ENCODE results near the gene KREMEN2.

KREMEN2 gene

DNA sequence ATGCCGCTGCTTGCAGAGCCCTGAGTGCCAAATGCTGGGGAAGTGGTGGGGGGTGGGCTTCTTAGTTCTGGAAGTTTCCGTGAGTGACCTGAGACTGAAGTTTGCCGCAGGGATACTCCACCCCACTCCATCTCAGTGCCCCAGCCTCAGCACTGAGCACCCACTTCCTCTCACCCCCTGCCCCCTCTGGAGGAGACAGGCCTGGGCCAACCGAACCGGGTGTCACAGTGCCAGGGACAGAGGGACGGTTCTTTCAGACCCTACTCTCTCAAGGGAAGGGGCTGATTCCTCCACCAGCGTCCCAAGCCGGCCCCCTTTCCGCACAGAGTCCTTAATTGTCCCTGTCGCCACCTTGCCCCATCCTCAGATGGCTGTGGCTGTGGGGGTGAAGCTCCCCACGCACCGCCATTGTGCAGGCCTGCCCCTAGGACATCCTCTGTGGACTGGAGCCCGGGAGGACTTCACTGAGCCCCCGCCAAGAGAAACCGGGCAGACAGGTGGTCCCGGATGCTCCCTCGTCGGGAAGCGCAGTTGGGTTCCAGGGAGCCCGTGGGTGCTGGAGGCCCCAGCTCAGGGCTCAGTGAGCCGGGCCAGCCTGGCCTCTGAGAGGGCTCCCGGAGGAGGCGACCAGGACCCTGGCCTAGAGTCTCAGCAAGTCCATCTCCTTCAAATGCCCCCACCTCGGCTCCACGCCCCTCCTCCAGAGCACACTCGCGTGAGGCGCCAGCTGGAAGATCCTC, 1.6 kb upstream of the KREMEN2 start:
- Histone ChIP-seq H3K79me2 (ENCODE audit: insufficient read depth, low read depth) (no peaks in the 10 kb centered on the region), H2AFZ (ENCODE audit: low read depth) (no peak overlapping the region), H3K27ac (no peak overlapping the region), H3K4me3 (IDR thresholded peaks at IDR 0.05; ENCODE audit: insufficient read depth, low read depth, low read length) (no peak overlapping the region), H3K9ac (no peak overlapping the region), H3K4me1 (ENCODE audit: low read depth, poor library complexity, severe bottlenecking) (peaks cover 56% of the 10 kb centered on the region), H4K20me1 (ENCODE audit: insufficient read depth) (no peaks in the 10 kb centered on the region), H3K36me3 (ENCODE audit: insufficient read depth) (no peaks in the 10 kb centered on the region), H3K4me2 (peak overlapping the region; percentile 97), H3K27me3 (ENCODE audit: insufficient read depth, low read depth) (peaks cover 27% of the 10 kb centered on the region)
- TF ChIP-seq, protein P1, sequence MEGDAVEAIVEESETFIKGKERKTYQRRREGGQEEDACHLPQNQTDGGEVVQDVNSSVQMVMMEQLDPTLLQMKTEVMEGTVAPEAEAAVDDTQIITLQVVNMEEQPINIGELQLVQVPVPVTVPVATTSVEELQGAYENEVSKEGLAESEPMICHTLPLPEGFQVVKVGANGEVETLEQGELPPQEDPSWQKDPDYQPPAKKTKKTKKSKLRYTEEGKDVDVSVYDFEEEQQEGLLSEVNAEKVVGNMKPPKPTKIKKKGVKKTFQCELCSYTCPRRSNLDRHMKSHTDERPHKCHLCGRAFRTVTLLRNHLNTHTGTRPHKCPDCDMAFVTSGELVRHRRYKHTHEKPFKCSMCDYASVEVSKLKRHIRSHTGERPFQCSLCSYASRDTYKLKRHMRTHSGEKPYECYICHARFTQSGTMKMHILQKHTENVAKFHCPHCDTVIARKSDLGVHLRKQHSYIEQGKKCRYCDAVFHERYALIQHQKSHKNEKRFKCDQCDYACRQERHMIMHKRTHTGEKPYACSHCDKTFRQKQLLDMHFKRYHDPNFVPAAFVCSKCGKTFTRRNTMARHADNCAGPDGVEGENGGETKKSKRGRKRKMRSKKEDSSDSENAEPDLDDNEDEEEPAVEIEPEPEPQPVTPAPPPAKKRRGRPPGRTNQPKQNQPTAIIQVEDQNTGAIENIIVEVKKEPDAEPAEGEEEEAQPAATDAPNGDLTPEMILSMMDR (conservative IDR thresholded peaks at IDR 0.05; ENCODE audit: low read depth, low read length) = no peak

DNA sequence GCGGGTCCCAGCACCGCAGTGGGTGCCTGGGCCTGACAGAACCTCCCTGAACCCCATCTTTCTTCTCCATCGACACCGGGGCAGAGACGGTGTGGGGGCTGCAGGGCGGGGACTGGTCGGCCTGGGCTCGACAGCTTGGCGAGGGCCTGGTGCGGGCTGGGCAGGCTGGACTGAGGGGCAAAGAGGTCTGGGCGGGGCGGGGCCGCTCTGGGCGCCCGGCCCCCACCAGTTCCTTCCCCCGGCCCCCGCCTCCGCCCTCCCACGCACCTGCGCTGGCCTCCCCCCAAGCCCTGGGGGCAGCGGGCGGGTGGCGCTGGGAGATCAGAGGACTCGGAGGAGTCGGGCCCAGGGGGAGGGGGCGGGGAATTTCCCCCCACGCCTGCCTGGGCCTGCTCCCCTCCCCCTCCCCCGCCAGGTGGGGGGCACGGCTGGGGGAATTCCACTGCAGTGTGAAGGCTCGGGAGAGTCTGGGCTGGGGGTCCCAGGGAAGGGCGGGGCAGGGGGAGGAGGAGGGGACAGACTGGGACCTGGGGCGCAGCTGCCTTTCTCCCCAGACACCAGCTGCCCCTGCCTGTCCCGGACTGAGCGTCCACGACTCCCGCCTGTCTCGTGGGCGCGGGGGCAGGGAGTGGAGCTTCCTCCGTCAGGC, 877 bp upstream of the KREMEN2 start:
- H3K4me3 ChIP-seq (IDR thresholded peaks at IDR 0.05; ENCODE audit: insufficient read depth, low read depth, low read length) = no peak overlapping the region
- H3K27me3 ChIP-seq (ENCODE audit: insufficient read depth, low read depth) = peaks cover 27% of the 10 kb centered on the region
- peak overlapping the region; percentile 97 for H3K4me2 ChIP-seq
- no peaks in the 10 kb centered on the region for H3K36me3 ChIP-seq (ENCODE audit: insufficient read depth)
- H3K4me1 ChIP-seq (ENCODE audit: low read depth, poor library complexity, severe bottlenecking) = peaks cover 55% of the 10 kb centered on the region
- H3K9ac ChIP-seq = no peak overlapping the region
- H3K79me2 ChIP-seq (ENCODE audit: insufficient read depth, low read depth) = no peaks in the 10 kb centered on the region
- H3K27ac ChIP-seq = no peak overlapping the region
- TF ChIP-seq, protein P1 (conservative IDR thresholded peaks at IDR 0.05; ENCODE audit: low read depth, low read length) = no peak
- H4K20me1 ChIP-seq (ENCODE audit: insufficient read depth) = no peaks in the 10 kb centered on the region
- H2AFZ ChIP-seq (ENCODE audit: low read depth) = peak overlapping the region; percentile 76; the same call in 1 of the 2 replicates

DNA sequence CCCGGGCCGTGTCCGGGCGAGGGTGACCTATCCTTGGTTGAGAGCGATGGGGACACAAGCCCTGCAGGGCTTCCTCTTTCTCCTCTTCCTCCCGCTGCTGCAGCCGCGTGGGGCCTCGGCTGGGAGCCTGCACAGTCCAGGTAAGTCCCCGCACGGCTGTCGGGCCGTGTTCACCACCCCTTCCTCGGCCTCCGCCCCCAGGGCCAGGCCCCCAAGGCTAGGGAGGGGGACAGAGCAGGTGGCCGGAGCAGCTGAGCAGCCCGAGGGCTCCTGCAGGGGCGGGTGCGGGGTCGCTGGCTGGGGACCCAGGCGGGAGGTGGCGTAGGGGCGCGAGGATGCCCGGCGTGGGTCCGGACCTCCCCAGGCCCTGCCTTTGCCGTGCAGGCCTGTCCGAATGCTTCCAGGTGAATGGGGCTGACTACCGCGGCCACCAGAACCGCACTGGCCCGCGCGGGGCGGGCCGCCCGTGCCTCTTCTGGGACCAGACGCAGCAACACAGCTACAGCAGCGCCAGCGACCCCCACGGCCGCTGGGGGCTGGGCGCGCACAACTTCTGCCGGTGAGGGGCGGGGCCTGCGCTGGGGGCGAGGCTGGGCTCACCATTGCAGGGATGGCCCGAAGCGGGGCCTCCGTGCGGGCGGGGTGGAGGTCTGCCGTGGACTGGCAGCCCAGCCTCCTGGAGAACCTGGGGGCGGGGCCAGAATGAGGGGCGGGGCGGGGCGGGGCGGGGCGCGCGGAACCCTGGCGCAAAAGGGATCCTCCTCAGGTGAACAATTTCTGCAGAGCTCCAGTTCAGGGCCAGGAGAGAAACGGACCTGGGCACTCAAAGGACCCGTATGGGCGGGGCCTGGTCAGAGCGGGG, 631 bp downstream of the KREMEN2 start:
- Histone ChIP-seq H3K4me3 (IDR thresholded peaks at IDR 0.05; ENCODE audit: insufficient read depth, low read depth, low read length) (no peak overlapping the region), H3K36me3 (ENCODE audit: insufficient read depth) (no peaks in the 10 kb centered on the region), H4K20me1 (ENCODE audit: insufficient read depth) (no peaks in the 10 kb centered on the region), H3K27ac (no peak overlapping the region), H3K9ac (no peak overlapping the region), H2AFZ (ENCODE audit: low read depth) (peak overlapping the region; percentile 76), H3K4me2 (peak overlapping the region; percentile 97), H3K27me3 (ENCODE audit: insufficient read depth, low read depth) (peaks cover 27% of the 10 kb centered on the region), H3K4me1 (ENCODE audit: low read depth, poor library complexity, severe bottlenecking) (peaks cover 46% of the 10 kb centered on the region), H3K79me2 (ENCODE audit: insufficient read depth, low read depth) (peaks cover 2% of the 10 kb centered on the region; the same call in 1 of the 2 replicates)
- TF ChIP-seq, protein P1 (conservative IDR thresholded peaks at IDR 0.05; ENCODE audit: low read depth, low read length) = no peak; the same call in 1 of the 2 replicates

DNA sequence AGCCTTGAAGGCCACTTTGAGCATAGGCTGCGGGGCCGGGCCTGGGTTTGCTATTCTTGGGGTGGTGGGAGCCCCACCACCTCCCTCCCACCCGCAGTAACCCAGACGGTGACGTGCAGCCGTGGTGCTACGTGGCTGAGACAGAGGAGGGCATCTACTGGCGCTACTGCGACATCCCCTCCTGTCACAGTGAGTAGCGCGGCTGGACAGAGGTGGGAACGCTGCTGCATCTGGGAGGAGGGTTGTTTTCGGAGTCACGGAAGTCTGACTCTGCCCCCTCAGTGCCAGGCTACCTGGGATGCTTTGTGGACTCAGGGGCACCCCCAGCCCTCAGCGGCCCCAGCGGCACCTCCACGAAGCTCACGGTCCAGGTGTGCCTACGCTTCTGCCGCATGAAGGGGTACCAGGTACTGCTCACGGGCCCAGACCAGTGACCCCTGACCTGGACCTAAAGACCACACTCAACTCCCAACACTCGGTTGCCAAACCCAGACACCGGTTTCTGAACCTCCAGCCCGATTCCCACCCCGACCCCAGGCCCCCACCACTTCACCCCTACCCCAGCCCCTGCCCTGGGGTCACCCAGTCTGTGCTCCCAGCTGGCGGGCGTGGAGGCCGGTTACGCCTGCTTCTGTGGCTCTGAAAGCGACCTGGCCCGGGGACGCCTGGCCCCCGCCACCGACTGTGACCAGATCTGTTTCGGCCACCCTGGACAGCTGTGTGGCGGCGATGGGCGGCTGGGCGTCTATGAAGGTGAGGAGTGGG, 2.1 kb downstream of the KREMEN2 start:
- TF ChIP-seq, protein P1 (conservative IDR thresholded peaks at IDR 0.05; ENCODE audit: low read depth, low read length) = no peak
- peaks cover 27% of the 10 kb centered on the region for H3K27me3 ChIP-seq (ENCODE audit: insufficient read depth, low read depth)

More for the DNA sequence above, 2.1 kb downstream of the KREMEN2 start:
- Histone ChIP-seq H3K4me2 (peak overlapping the region; percentile 97; the same call in 1 of the 2 replicates), H2AFZ (ENCODE audit: low read depth) (no peak overlapping the region), H3K36me3 (ENCODE audit: insufficient read depth) (no peaks in the 10 kb centered on the region), H3K4me3 (IDR thresholded peaks at IDR 0.05; ENCODE audit: insufficient read depth, low read depth, low read length) (no peak overlapping the region), H4K20me1 (ENCODE audit: insufficient read depth) (no peaks in the 10 kb centered on the region), H3K79me2 (ENCODE audit: insufficient read depth, low read depth) (peaks cover 17% of the 10 kb centered on the region; the same call in 1 of the 2 replicates), H3K27ac (no peak overlapping the region), H3K9ac (no peak overlapping the region), H3K4me1 (ENCODE audit: low read depth, poor library complexity, severe bottlenecking) (peaks cover 45% of the 10 kb centered on the region)
